Measurements from ENCODE around the gene SKAP2. TPM values are rescaled to one million over a fixed set of nuclear protein-coding genes. Genes with fewer than 3 reads are reported as not detected.

SKAP2 gene
- polyA plus RNA-seq, 2 of the 4 experiments (the other 2 are of a cell fraction): 18.7 to 23.0 TPM

DNA sequence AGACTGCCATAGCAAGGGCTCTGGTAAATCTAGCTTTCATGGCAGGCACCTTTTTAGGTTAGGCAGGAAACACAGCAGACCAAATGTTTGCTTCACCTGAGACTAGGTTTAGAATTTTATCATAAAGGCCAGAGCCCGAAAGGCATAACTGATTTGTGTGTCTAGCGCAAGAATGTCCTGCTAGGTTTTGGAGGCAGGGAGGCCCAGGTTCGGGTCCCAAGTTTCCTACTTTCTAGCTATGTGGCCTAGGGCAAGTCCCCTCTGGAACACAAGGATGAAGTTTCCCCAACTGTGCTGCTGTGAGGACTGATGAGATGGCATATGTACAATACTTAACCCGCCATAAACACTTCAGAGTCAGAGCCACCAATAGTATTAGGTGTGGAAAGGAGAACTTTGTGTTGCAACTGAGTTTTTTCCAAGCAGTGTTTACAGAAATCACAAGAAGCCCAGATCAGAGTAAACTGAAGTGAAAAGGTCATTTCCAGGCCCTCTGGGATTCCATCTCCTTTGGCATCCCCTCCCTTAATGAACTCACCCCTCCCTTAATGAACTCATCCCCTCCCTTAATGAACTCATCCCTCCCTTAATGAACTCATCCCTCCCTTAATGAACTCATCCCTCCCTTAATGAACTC lies 244.9 kb downstream of the SKAP2 start:
- TF ChIP-seq SREBF2 (IDR thresholded peaks at IDR 0.05) (no peak), HEYL (CRISPR knock-in tag; IDR thresholded peaks at IDR 0.05) (no peak), RCOR1 (IDR thresholded peaks at IDR 0.05; ENCODE audit: low read depth, low read length) (no peak), ESRRA (IDR thresholded peaks at IDR 0.05; ENCODE audit: borderline replicate concordance, low read length) (no peak), HOXB5 (CRISPR knock-in tag; IDR thresholded peaks at IDR 0.05) (no peak)
- no peak for ATAC-seq
- POLR2A ChIA-PET: no interaction called here
- WGBS (ENCODE audit: missing lambda C conversion rate): 75% methylated on average over 4 of the region's 4 CpGs
- Histone ChIP-seq H3K4me2 (no peak overlapping the region), H3K9me3 (no peaks in the 10 kb centered on the region), H3K4me1 (no peaks in the 10 kb centered on the region), H3K4me3 (no peak overlapping the region), H3K27ac (no peak overlapping the region)
- no peak for DNase-seq (ENCODE audit: low read depth in 1 of 2, low spot score in 1 of 2)
- CTCF ChIA-PET: interaction anchor here (1.2 kb wide), 1 partner anchor 250 kb away, joined by 3 read pairs; no protein-coding TSS in a partner anchor
- no peak for FAIRE-seq

GRCh38 chr7:26618898-26619297 lies 245.5 kb downstream of the SKAP2 start:
- ChIA-PET CTCF (interaction anchor here (0.6 to 1.2 kb wide), 2 partner anchors 249 to 1074 kb away, joined by 3 read pairs; no protein-coding TSS in a partner anchor), POLR2A (no interaction called here)
- no peak for TF ChIP-seq ZFP36 (IDR thresholded peaks at IDR 0.05; ENCODE audit: borderline replicate concordance, partially characterized antibody)
- no peak for TF ChIP-seq POLR2AphosphoS2 (conservative IDR thresholded peaks at IDR 0.05; ENCODE audit: low read length)
- no peak for TF ChIP-seq MYC (IDR thresholded peaks at IDR 0.05; ENCODE audit: borderline replicate concordance, low read length)
- Histone ChIP-seq H3K9me3 (no peaks in the 10 kb centered on the region), H3K4me1 (no peaks in the 10 kb centered on the region), H3K4me3 (no peak overlapping the region), H3K4me2 (no peak overlapping the region), H3K27ac (no peak overlapping the region)
- WGBS (ENCODE audit: missing lambda C conversion rate): 77% methylated on average over 8 of the region's 8 CpGs
- DNase-seq (ENCODE audit: low read depth in 1 of 2, low spot score in 1 of 2) (no peak), ATAC-seq (no peak), FAIRE-seq (no peak)

- no peak for FAIRE-seq
- ATAC-seq: no peak
- TF ChIP-seq CHD4 (IDR thresholded peaks at IDR 0.05; ENCODE audit: borderline replicate concordance): no peak
- ChIA-PET CTCF (interaction anchor here (0.6 to 1.2 kb wide), 2 partner anchors 249 to 1073 kb away, joined by 3 read pairs; no protein-coding TSS in a partner anchor), POLR2A (no interaction called here)
- H3K4me1 ChIP-seq: no peaks in the 10 kb centered on the region
- no peak overlapping the region for H3K4me2 ChIP-seq
- no peak overlapping the region for H3K4me3 ChIP-seq
- H3K9me3 ChIP-seq: no peaks in the 10 kb centered on the region
- no peak for DNase-seq (ENCODE audit: low read depth in 1 of 2, low spot score in 1 of 2)
- H3K27ac ChIP-seq: no peak overlapping the region
- WGBS (ENCODE audit: missing lambda C conversion rate): 53% methylated on average over 12 of the region's 12 CpGs
Observed at GRCh38 chr7:26618449-26618848, 245.9 kb downstream of the SKAP2 start.

Other genes starting within 250 kb of the SKAP2 start
- 4.8 and 5.0 TPM in 2 replicates for gene HOXA1, start 231.4 kb upstream of the SKAP2 start, polyA plus RNA-seq (2011; rRNA removed)
- gene HOXA1, start 231.4 kb upstream of the SKAP2 start, polyA plus RNA-seq (2017; fragmentation: RNase III; extraction: RNeasy Plus Mini Kit Qiagen cat#74134 plus additional on column Dnase treatment): 2.6 to 3.0 TPM (median 2.8 TPM) in 3 replicates
- gene HOXA2, start 238.1 kb upstream of the SKAP2 start, polyA plus RNA-seq (2011; rRNA removed): 2.1 and 2.4 TPM in 2 replicates
- 1.3 to 1.5 TPM (median 1.4 TPM) in 3 replicates for gene HOXA2, start 238.1 kb upstream of the SKAP2 start, polyA plus RNA-seq (2017; fragmentation: RNase III; extraction: RNeasy Plus Mini Kit Qiagen cat#74134 plus additional on column Dnase treatment)

Measured in A549 (cell line).